Measurements from ENCODE around the gene MMAB. TPM values are rescaled to one million over a fixed set of nuclear protein-coding genes. Genes with fewer than 3 reads are reported as not detected.

The MMAB gene
- total and polyA plus RNA-seq, 2 of the 13 experiments (the other 11 are each of a cell fraction or from before 2014, with no cell fraction given) = 26.1 to 77.3 TPM

GRCh38 chr12:109604132-109604585 lies 30.9 kb upstream of the MMAB start (continued):
- TF ChIP-seq PRPF4 (IDR thresholded peaks at IDR 0.05; ENCODE audit: low read depth, low read length, poor library complexity, severe bottlenecking) = no peak
- TF ChIP-seq PHF8 (CRISPR knock-in tag; IDR thresholded peaks at IDR 0.05) = no peak
- TF ChIP-seq ZNF292 (CRISPR knock-in tag; IDR thresholded peaks at IDR 0.05; ENCODE audit: borderline replicate concordance, low read depth) = peak; percentile 58; the same call in 1 of the 2 replicates
- TF ChIP-seq EEA1 (CRISPR knock-in tag; IDR thresholded peaks at IDR 0.05; ENCODE audit: borderline replicate concordance) = no peak
- TF ChIP-seq SNAPC5 (CRISPR knock-in tag; IDR thresholded peaks at IDR 0.05; ENCODE audit: borderline replicate concordance) = no peak
- no peak for TF ChIP-seq ZNF567 (CRISPR knock-in tag; IDR thresholded peaks at IDR 0.05; ENCODE audit: borderline replicate concordance)
- TF ChIP-seq THAP11 (CRISPR knock-in tag; IDR thresholded peaks at IDR 0.05) = no peak
- no peak for TF ChIP-seq ATF7 (IDR thresholded peaks at IDR 0.05)
- no peak for TF ChIP-seq ATF7 (CRISPR knock-in tag; IDR thresholded peaks at IDR 0.05)
- TF ChIP-seq RBM22 (optimal IDR thresholded peaks at IDR 0.05; ENCODE audit: low read length) = no peak
- TF ChIP-seq POLR2A (IDR thresholded peaks at IDR 0.05; ENCODE audit: insufficient read depth in 1 of 2, low read depth in 2 of 2, low read length in 2 of 2) = no peak
- no peak for TF ChIP-seq ATF4 (CRISPR knock-in tag; IDR thresholded peaks at IDR 0.05)
- TF ChIP-seq KIAA2018 (CRISPR knock-in tag; IDR thresholded peaks at IDR 0.05; ENCODE audit: borderline replicate concordance) = no peak
- TF ChIP-seq ZFP1 (CRISPR knock-in tag; IDR thresholded peaks at IDR 0.05) = no peak
- no peak for TF ChIP-seq PRDM10 (CRISPR knock-in tag; IDR thresholded peaks at IDR 0.05; ENCODE audit: low read depth)
- no peak for TF ChIP-seq RFX3 (CRISPR knock-in tag; IDR thresholded peaks at IDR 0.05)
- peak; percentile 21; the same call in 1 of the 2 replicates for TF ChIP-seq FOXO1 (CRISPR knock-in tag; IDR thresholded peaks at IDR 0.05)
- TF ChIP-seq FOXA1 (IDR thresholded peaks at IDR 0.05) = no peak
- TF ChIP-seq FOXA1 (CRISPR knock-in tag; IDR thresholded peaks at IDR 0.05) = peak; percentile 49

Data from HepG2 (cell line).